ENCODE results near the gene P2RY8. TPM values are rescaled to one million over a fixed set of nuclear protein-coding genes. Genes with fewer than 3 reads are reported as not detected.

Gene P2RY8
- total RNA-seq, 1 donor from 2014 or later = not detected

DNA sequence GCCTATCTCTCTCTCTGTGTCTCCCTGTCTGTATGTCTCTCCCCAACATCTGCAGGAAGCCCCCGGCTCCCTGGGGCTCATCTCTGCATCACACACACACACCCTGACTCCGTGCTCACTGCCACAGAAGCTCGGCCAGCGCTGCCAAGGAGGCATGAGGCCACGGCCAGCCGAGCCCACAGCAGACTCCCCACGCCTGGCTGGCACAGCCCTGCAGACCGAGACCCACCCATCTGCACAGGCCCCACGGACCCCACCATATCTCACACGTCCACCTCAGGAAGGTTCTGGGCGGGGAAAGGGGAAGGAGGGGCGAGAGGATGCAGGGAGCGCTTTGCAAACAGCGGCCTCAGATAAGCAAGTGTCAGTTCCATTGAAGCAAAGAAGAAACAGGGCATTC, 116.6 kb downstream of the P2RY8 start:
- DNase-seq (ENCODE audit: low read depth) (no peak), FAIRE-seq (no peak)
- H3K4me3 ChIP-seq (ENCODE audit: low read depth, low read length) = no peak overlapping the region
- peaks cover 3% of the 10 kb centered on the region for H3K36me3 ChIP-seq (ENCODE audit: control insufficient read depth, insufficient read depth, low read length)
- TF ChIP-seq, protein P1, sequence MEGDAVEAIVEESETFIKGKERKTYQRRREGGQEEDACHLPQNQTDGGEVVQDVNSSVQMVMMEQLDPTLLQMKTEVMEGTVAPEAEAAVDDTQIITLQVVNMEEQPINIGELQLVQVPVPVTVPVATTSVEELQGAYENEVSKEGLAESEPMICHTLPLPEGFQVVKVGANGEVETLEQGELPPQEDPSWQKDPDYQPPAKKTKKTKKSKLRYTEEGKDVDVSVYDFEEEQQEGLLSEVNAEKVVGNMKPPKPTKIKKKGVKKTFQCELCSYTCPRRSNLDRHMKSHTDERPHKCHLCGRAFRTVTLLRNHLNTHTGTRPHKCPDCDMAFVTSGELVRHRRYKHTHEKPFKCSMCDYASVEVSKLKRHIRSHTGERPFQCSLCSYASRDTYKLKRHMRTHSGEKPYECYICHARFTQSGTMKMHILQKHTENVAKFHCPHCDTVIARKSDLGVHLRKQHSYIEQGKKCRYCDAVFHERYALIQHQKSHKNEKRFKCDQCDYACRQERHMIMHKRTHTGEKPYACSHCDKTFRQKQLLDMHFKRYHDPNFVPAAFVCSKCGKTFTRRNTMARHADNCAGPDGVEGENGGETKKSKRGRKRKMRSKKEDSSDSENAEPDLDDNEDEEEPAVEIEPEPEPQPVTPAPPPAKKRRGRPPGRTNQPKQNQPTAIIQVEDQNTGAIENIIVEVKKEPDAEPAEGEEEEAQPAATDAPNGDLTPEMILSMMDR (IDR thresholded peaks at IDR 0.05; ENCODE audit: insufficient read depth, low read length, severe bottlenecking) = no peak
- H3K27me3 ChIP-seq (ENCODE audit: control insufficient read depth, insufficient read depth, low read length) = no peaks in the 10 kb centered on the region

DNA sequence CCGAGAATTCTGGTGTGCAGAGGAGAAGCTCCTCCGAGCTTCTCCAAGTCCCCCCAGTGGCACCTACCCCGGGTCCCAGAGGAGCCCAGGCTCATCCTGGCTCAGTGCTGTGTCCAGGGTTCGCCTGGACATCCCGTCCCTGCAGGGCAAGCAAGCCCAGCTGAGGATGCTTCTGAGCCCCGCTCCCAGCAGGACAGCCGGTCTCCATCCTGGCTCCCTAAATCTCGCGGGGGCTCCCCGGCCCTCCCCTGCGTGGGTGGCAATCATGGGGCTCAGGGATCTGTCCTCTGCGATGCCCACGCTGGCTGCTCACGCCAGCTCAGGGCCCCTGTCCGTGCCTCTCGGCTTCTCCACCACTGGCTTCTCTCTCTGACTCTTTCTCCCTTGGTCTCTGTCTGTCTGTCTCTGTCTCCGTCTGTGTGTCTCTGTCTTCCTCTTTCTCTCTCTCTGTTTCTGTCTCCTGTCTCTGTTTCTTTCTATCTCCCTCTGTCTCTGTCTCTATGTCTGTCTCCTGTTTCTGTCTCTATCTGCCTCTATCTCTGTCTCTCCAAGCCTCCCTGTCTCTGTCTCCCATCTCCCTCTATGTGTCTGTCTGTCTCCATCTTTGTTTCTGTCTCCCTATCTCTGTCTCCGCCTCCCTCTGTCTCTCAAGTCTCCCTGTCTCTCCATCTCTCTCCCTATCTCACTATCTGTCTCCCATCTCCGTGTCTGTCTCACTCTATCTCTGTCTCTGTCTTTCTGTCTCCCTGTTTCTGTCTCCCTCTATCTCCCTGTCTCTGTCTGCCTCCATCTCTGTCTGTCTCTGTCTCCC, 117.2 kb downstream of the P2RY8 start:
- no peak overlapping the region for H3K4me3 ChIP-seq (ENCODE audit: low read depth, low read length)
- no peaks in the 10 kb centered on the region for H3K27me3 ChIP-seq (ENCODE audit: control insufficient read depth, insufficient read depth, low read length)
- TF ChIP-seq, protein P1 (IDR thresholded peaks at IDR 0.05; ENCODE audit: insufficient read depth, low read length, severe bottlenecking) = no peak
- FAIRE-seq = no peak
- H3K36me3 ChIP-seq (ENCODE audit: control insufficient read depth, insufficient read depth, low read length) = peaks cover 2% of the 10 kb centered on the region
- no peak for DNase-seq (ENCODE audit: low read depth)

DNA sequence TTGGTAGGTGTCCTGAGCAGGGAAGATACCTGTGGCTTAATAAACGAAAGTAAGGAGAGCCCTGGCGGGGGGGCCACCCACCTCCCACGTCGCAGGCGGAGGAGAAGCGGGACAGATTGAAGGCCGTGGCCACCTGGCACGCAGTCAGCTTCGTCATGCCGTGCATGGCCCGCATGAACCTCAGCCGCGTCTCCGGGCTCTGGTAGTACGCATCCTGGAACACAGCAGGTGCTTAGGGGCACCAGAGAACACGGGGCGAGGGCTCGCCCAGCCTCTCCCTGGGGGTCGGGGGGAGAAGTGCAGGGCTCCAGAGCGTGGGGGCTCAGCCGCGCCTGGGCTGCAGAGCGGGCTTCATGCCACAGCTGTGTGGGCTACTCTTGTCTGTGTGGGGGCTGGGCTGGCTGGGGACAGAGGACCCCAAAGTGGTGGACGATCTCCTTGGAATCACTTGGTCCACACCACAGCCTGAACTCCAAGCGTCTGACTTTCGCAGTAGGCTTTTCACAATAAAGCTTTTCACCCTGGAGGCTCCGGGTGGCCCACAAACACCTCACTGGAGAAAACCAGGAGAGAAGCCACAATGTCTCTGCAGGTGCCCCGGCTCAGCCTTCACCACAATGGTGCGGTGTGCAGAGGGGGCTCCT, 118.0 kb downstream of the P2RY8 start:
- TF ChIP-seq, protein P1 (IDR thresholded peaks at IDR 0.05; ENCODE audit: insufficient read depth, low read length, severe bottlenecking) = no peak
- H3K27me3 ChIP-seq (ENCODE audit: control insufficient read depth, insufficient read depth, low read length) = no peaks in the 10 kb centered on the region
- no peak overlapping the region for H3K4me3 ChIP-seq (ENCODE audit: low read depth, low read length)
- peaks cover 2% of the 10 kb centered on the region for H3K36me3 ChIP-seq (ENCODE audit: control insufficient read depth, insufficient read depth, low read length)
- DNase-seq (ENCODE audit: low read depth) (no peak), FAIRE-seq (no peak)

- FAIRE-seq = no peak
These were observed 118.8 kb downstream of the P2RY8 start for GRCh38 chrX:1417921-1418771.

GRCh38 chrX:1416965-1417760, 119.8 kb downstream of the P2RY8 start:
- TF ChIP-seq, protein P1 (IDR thresholded peaks at IDR 0.05; ENCODE audit: insufficient read depth, low read length, severe bottlenecking) = no peak
- H3K27me3 ChIP-seq (ENCODE audit: control insufficient read depth, insufficient read depth, low read length) = no peaks in the 10 kb centered on the region
- FAIRE-seq = no peak
- DNase-seq (ENCODE audit: low read depth) = no peak
- H3K36me3 ChIP-seq (ENCODE audit: control insufficient read depth, insufficient read depth, low read length) = peaks cover 3% of the 10 kb centered on the region
- H3K4me3 ChIP-seq (ENCODE audit: low read depth, low read length) = no peak overlapping the region

More at GRCh38 chrX:1417921-1418771, 118.8 kb downstream of the P2RY8 start:
- no peak for DNase-seq (ENCODE audit: low read depth)
- peaks cover 2% of the 10 kb centered on the region for H3K36me3 ChIP-seq (ENCODE audit: control insufficient read depth, insufficient read depth, low read length)
- no peaks in the 10 kb centered on the region for H3K27me3 ChIP-seq (ENCODE audit: control insufficient read depth, insufficient read depth, low read length)
- TF ChIP-seq, protein P1 (IDR thresholded peaks at IDR 0.05; ENCODE audit: insufficient read depth, low read length, severe bottlenecking) = no peak
- no peak overlapping the region for H3K4me3 ChIP-seq (ENCODE audit: low read depth, low read length)
